GM18861 (cell line): ENCODE measurements around the gene HPS5.
A peak's percentile ranks its signal among the peaks of the same experiment; 100 is the strongest.
"Not testable (repeated sequence)": the region's sequence is repeated elsewhere in the genome, so short reads cannot be mapped to it uniquely, and the experiment has no call there.

Experiments used
- ATAC-seq: cut with Tn5 transposase; IDR thresholded peaks from one replicate; pipeline ENCODE4 v1.9.1; 2021; ENCODE audit not compliant: unreplicated experiment

Gene HPS5

DNA sequence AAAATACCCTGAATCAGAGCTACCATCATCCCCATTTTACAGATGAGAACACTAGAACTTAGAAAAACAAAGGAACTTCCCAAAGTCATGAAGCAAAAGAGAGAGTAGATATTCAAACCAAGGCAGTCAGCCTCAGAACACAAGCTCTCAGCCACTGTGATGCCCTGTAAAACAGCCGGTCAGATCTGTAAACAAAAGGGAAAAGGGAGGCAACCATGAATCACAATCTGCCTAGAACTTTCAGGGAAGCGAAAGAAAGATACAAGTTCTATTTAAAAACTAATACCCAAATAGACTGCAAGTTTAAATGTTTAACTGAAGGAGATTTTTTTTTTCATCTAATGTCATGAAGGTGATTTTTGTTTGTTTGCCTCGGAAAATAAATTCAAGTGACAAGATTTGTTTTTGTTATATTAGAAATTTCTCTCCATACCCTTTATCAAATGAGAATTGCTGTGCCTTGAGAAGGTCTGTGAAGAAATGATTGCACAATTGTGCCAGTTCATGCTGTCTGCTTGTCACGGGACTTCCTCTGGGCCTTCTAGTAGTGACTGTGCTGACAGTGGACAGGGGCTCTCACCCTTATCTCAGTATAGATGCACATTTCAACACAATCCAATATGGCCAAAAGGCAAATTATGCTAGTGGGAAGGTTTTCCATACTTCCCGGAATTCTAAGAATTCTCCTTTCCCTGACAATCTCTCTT, 44.2 kb downstream of the HPS5 start:
- ATAC-seq = no peak

DNA sequence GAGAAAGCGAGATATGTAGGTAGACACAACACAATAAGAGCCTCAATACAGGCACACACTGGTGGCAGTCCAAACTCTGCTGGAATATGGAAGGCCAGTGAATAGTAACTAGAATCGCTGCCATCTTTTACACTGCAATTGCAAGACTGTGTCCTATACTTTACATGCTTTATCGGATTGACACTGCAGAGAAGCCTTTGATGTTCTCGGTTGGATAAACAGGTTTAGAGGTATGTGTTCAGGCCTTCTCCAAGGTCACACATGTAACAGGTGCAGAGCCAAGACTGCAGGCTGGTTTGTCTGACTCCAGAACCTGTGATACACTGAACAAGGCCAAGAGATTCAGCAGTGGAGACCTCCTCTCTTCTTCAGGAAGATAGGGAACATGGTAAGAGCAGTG, 50.7 kb downstream of the HPS5 start:
- ATAC-seq = no peak

GRCh38 chr11:18270102-18270501, 51.8 kb downstream of the HPS5 start:
- no peak for ATAC-seq

- ATAC-seq = not testable (repeated sequence)
These were observed 52.7 kb downstream of the HPS5 start for GRCh38 chr11:18269252-18269651.

GRCh38 chr11:18267335-18268133, 54.4 kb downstream of the HPS5 start:
- peak; percentile 39 for ATAC-seq

DNA sequence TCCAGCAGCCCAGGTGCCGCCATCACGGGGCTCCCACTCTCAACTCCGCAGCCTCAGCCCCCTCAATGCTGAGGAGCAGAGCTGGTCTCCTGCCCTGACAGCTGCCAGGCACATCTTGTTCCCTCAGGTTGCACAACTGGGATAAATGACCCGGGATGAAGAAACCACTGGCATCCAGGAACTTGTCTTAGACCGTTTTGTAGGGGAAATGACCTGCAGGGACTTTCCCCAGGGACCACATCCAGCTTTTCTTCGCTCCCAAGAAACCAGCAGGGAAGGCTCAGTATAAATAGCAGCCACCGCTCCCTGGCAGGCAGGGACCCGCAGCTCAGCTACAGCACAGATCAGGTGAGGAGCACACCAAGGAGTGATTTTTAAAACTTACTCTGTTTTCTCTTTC, 56.0 kb downstream of the HPS5 start, which contains the start of gene SAA1:
TSS of gene SAA1 (plus strand) at position 316 of the 400 bp plus-strand sequence. CDS start 624 bp downstream, outside the sequence.
- ATAC-seq = no peak

DNA sequence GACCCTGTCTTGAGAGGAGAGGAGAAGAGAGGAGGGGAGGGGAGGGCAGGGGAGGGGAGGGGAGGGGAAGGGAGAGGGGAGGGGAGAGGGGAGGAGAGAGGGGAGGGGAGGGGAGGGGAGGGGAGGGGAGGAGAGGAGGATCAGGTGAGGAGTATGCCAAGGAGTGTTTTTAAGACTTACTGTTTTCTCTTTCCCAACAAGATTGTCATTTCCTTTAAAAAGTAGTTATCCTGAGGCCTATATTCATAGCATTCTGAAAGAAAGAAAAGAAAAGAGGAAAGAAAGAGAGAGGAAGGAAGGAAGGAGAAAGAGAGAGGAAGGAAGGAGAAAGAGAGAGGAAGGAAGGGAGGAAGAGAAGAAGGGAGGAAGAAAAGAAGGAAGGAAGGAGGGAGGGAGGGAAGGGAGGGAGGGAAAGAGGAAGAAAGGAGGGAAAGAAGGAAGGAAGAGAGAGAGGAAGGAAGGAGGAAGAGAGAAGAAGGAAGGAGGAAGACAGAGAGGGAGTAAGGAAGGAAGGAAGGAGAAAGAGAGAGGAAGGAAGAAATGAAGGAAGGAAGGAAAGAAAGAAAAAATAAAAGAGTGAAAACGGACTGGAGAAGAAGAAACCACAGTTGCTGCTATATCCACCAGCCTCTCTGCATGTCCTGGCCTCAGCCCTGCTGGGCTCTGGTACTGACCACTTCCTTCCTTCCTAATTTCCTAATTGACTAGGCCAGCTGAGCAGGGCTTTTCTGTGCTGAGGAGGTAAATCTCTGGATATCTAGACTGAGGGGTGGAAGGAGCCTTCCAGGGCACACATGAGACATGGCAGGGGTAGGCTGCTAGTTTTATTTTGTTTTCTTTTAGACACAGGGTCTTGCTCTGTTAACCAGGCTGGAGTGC, 57.0 kb downstream of the HPS5 start:
- no peak for ATAC-seq

- no peak for ATAC-seq
These were observed 57.9 kb downstream of the HPS5 start for GRCh38 chr11:18264035-18264434.

GRCh38 chr11:18262681-18263350, 59.1 kb downstream of the HPS5 start:
- not testable (repeated sequence) for ATAC-seq

- ATAC-seq = no peak
These were observed 60.2 kb downstream of the HPS5 start for GRCh38 chr11:18261721-18262120.

DNA sequence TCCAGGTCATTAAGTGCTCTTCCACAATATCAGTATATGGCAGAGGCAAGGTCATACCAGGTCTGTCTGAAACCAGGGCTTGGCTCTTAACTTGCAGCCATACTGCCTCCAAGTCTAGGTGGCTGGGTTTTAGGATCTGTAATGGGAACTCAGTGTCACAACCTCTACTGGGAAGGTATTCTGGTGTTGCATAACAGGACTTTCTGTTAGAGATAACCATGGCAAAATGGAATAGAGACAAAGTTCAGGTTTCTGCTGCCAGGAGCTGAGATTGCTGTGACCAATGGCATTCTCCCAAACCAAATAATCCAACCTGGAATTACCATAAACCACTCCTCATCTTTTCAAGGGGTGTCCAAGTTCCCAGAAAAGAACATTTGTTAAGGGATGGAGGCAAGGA, 62.7 kb downstream of the HPS5 start:
- no peak for ATAC-seq

GRCh38 chr11:18254781-18255361, 67.1 kb downstream of the HPS5 start:
- ATAC-seq = no peak

GRCh38 chr11:18253778-18254338, 68.1 kb downstream of the HPS5 start:
- ATAC-seq = no peak

DNA sequence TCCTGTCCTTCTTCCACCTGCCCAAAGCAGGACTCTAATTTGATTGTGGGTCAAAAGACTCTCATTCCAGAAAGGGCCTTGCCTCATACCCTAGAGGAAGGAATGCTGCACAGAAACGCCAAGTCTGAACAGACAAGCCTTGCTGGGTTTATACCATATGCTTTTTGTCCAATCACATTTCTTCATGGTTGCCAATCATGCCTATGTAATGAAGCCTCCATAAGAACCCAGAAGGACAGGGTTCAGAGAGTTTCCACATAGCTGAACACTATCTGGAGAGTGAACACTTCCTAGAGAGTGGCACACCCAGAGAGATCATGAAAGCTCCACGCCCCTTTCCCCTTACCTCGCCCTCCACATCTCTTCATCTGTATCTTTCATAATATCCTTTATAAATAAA, 68.7 kb downstream of the HPS5 start:
- no peak for ATAC-seq

DNA sequence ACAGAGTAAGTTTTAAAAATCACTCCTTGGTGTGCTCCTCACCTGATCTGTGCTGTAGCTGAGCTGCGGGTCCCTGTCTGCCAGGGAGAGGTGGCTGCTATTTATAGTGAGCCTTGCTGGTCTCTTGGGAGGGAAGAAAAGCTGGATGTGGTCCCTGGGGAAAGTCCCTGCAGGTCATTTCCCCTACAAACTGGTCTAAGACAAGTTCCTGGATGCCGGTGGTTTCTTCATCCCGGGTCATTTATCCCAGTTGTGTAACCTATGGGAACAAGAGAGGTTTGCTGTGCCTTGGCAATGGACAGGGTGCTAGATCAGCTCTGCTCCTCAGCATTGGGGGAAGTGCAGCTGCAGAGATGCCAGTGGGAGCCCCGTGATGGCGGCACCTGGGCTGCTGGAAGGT, 73.4 kb downstream of the HPS5 start, which contains the start of gene SAA2:
TSS of gene SAA2 (minus strand) at position 108 of the 400 bp plus-strand sequence. CDS start 657 bp downstream, outside the sequence.
- no peak for ATAC-seq

DNA sequence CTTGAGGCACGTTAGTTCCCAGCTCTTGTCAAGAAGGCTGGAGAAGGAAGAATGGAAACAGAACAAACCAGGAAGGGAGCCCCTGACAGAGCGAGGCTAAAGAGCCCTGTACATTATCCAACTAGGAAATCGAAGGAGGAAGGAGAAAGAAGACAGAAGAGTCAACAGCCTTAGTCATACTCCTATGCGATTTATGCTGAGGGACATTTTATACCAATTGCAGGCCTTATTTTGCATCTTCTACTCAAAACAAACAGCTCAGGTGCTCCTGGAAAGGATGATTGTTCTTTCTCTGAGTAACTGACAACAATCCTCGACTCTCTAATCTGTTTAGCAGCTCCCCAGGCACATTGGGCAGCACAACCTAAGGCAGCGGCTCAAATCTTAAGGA, 74.8 kb downstream of the HPS5 start:
- ATAC-seq = not testable (repeated sequence)

DNA sequence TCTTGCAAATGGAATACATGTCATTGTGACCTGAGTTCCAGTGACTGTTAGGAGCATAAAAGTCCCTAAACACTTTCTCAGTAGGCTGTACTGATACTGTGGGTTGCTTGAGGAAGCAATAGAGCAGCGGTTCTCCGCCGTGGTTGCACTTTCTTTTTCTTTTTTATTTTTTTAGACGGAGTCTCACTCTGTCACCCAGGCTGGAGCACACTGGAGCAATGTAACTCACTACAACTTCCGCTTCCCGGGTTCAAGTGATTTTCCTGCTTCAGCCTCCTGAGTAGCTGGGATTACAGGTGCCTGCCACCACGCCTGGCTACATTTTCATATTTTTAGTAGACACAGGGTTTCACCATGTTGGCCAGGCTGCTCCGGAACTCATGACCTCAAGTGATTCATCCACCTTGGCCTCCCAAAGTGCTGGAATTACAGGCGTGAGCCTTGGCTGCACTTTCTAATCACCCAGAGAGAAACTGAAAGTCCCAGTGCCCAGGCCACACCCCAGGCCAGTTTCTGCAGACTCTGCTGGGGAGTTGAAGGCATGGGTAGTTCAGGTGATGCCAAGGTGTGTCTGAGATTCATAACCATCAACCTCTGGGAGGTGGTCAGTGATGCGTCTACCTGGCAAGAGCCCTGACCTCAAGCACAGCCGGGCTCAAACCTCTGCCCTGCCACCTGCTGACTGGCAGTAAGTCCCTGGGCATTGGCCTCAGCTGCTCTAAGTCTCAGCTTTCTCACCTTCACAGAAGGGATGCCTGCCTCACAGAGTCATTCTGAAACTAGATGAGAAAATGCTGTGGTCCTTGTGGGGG, 75.4 kb downstream of the HPS5 start:
- ATAC-seq = peak; percentile 87

DNA sequence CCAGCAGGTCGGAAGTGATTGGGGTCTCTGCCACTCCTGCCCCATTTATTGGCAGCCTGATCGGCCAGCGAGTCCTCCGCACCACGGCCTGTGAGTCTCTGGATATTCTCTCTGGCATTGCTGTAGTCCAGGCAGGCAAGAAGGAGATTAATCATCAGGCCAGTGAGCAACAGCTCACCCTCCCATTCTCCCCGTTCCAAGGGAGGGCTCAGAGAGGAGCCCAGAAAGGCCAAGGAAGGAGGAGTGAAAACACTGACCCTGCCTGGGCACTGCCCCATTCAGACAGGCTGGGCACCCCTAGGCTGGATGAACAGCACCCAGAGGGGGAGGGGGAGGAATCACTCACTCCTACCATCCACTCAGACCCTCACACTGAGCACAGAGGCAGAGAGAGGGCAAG, 76.5 kb downstream of the HPS5 start:
- ATAC-seq = no peak

DNA sequence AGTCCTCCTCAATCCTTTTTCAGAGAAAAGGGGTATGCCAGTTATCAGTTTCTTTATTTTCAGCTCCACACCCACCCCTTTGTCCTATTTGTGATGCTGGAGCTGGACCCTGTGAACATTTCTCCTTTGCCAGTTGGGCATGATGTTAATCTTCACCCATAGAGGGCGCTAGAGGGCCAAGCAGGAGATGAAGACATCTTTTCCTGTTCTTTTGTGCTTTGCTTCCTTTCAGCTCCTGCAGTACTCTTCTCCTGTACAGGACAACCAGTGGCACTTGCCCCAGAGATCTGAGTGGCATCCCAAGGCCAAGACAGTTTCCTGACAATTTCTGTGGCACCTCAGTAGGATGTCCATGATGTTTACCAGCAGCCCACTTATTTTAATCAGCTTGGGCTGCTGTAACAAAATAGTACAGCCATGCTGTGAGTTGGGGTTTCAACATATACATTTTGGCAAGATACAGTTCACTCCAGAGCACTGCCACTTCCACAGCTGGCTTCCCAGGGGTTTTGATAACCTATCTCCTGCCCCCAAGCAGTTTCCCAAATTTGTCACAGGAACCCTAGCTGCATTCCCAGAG, 78.1 kb downstream of the HPS5 start:
- ATAC-seq = no peak
